OCI-LY7 (cell line): ENCODE measurements around the gene NTPCR. TPM values are rescaled to one million over a fixed set of nuclear protein-coding genes. Genes with fewer than 3 reads are reported as not detected.

Experiments
- BruUV-seq: library from RNA; stranded (reverse); fragments of 400-500 nt; replicated peaks from 2 replicates; lab custom pipeline; 2021; lab: Mats Ljungman, UMichigan
- CTCF ChIA-PET: fragments of 300-600 bp; sonication (Branson Sonifier 250); formaldehyde crosslinking; loops from one replicate; lab custom pipeline; 2022; ENCODE audit warnings: antibody characterized with exemption; ENCODE audit not compliant: unreplicated experiment; lab: Charles Lee
- POLR2A ChIA-PET: fragments of 300-600 bp; sonication (Branson Sonifier 250); formaldehyde crosslinking; loops from one replicate; lab custom pipeline; 2022; ENCODE audit warnings: antibody characterized with exemption; lab: Charles Lee
- DNase-seq: peaks from one replicate; pipeline ENCODE4 v3.0.0-alpha.2; 2015; ENCODE audit warnings: low spot score
- H2AFZ ChIP-seq: fragments of 200-600 bp; sonication (generic), shearing (Covaris generic); 2 replicates; pipeline ENCODE4 v1.6.1; 2014; ENCODE audit warnings: mild to moderate bottlenecking, antibody characterized with exemption, low read length, moderate library complexity
- H3K27ac ChIP-seq: fragments of 200-600 bp; sonication (generic); 2 replicates; pipeline ENCODE4 v1.5.1; 2014; ENCODE audit warnings: mixed run types, low read depth, mild to moderate bottlenecking, moderate library complexity, low read length, inconsistent platforms; ENCODE audit not compliant: poor library complexity, severe bottlenecking
- H3K36me3 ChIP-seq: fragments of 200-600 bp; sonication (generic); 2 replicates; pipeline ENCODE4 v1.6.1; 2014; ENCODE audit warnings: mild to moderate bottlenecking, antibody characterized with exemption, low read length, moderate library complexity, mixed read lengths; ENCODE audit not compliant: insufficient read depth
- H3K4me1 ChIP-seq: fragments of 200-600 bp; sonication (generic); 2 replicates; pipeline ENCODE4 v1.5.1; 2014; ENCODE audit warnings: mild to moderate bottlenecking, low read length; ENCODE audit not compliant: insufficient read depth, poor library complexity, severe bottlenecking
- H3K4me2 ChIP-seq: fragments of 200-600 bp; sonication (generic); 2 replicates; pipeline ENCODE4 v1.6.1; 2014; ENCODE audit warnings: mild to moderate bottlenecking, low read length
- H3K4me3 ChIP-seq: fragments of 200-600 bp; sonication (generic); 2 replicates; pipeline ENCODE4 v1.5.1; 2014; ENCODE audit warnings: mild to moderate bottlenecking, low read depth, low read length; ENCODE audit not compliant: poor library complexity, severe bottlenecking
- H3K79me2 ChIP-seq: fragments of 200-600 bp; sonication (generic); 2 replicates; pipeline ENCODE4 v1.6.1; 2016; ENCODE audit warnings: low read depth, mild to moderate bottlenecking, low read length, moderate library complexity, mixed read lengths; ENCODE audit not compliant: insufficient read depth
- H3K9me2 ChIP-seq: fragments of 200-600 bp; sonication (generic); 2 replicates; pipeline ENCODE4 v1.6.1; 2016; ENCODE audit warnings: mild to moderate bottlenecking, low read length, mixed read lengths; ENCODE audit not compliant: insufficient read depth
- H3K9me3 ChIP-seq: fragments of 200-600 bp; sonication (generic); 2 replicates; pipeline ENCODE4 v1.6.1; 2014; ENCODE audit warnings: mild to moderate bottlenecking, mixed run types, low read length, mixed read lengths
- H4K20me1 ChIP-seq: fragments of 200-600 bp; sonication (generic); 2 replicates; pipeline ENCODE4 v1.6.1; 2014; ENCODE audit warnings: mild to moderate bottlenecking, antibody characterized with exemption, low read length, moderate library complexity, mixed read lengths; ENCODE audit not compliant: insufficient read depth
- EZH2phosphoT487 ChIP-seq: fragments of 200-600 bp; sonication (generic); IDR thresholded peaks from 2 replicates; pipeline ENCODE4 v1.6.1; 2018; ENCODE audit warnings: low read depth, borderline replicate concordance, mild to moderate bottlenecking, mixed run types, antibody characterized with exemption, low read length, moderate library complexity, mixed read lengths
- intact Hi-C: fragments of 100-400 bp; cut with micrococcal nuclease; formaldehyde crosslinking; loops from one replicate; pipeline ENCODE4 v1.10.0; 2022; ENCODE audit not compliant: unreplicated experiment
- total RNA-seq, 2 experiments: library from RNA; depleted of rRNA in 1 of 2; stranded (reverse); fragments of >200 nt in 1 of 2; shearing (Covaris generic) in 1 of 2; gene quantifications; 2 replicates each; pipeline ENCODE4 v1.2.3, GENCODE V29; 2014 to 2022
- TF ChIP-seq, protein P1 (sequence below): fragments of 200-600 bp; sonication (generic); conservative IDR thresholded peaks from 2 replicates; pipeline ENCODE4 v1.5.1; 2014; ENCODE audit warnings: mild to moderate bottlenecking, antibody characterized with exemption, low read length, moderate library complexity, mixed read lengths

Gene NTPCR
- total RNA-seq, 2 experiments from 2014 or later, result 17.3 to 39.1 TPM

DNA sequence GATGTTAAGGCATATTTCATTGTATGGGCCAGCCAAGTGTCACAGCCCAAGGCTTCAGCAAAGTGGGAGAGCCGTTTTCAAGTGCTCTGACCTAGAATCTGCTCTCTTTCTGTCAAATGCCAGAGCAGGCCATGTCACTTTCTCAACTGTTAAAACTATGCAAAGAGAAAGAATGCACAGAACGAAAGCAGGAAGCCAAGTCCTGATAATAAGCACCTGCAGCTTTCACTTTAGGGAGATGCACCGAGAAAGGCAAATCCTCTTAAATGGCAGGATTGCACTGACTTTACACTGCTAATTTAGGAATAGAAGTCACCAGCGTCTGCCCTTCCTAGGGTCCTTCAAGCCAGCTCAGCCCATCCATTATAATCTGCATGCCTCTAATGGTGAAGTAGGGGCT, 49.2 kb upstream of the NTPCR start:
- Histone ChIP-seq H3K27ac (no peak overlapping the region), H3K36me3 (no peaks in the 10 kb centered on the region), H4K20me1 (no peaks in the 10 kb centered on the region), H3K9me2 (no peaks in the 10 kb centered on the region), H3K4me2 (no peak overlapping the region), H3K9me3 (no peaks in the 10 kb centered on the region), H2AFZ (no peak overlapping the region), H3K4me1 (no peaks in the 10 kb centered on the region), H3K79me2 (no peaks in the 10 kb centered on the region), H3K4me3 (no peak overlapping the region)
- TF ChIP-seq, protein P1, sequence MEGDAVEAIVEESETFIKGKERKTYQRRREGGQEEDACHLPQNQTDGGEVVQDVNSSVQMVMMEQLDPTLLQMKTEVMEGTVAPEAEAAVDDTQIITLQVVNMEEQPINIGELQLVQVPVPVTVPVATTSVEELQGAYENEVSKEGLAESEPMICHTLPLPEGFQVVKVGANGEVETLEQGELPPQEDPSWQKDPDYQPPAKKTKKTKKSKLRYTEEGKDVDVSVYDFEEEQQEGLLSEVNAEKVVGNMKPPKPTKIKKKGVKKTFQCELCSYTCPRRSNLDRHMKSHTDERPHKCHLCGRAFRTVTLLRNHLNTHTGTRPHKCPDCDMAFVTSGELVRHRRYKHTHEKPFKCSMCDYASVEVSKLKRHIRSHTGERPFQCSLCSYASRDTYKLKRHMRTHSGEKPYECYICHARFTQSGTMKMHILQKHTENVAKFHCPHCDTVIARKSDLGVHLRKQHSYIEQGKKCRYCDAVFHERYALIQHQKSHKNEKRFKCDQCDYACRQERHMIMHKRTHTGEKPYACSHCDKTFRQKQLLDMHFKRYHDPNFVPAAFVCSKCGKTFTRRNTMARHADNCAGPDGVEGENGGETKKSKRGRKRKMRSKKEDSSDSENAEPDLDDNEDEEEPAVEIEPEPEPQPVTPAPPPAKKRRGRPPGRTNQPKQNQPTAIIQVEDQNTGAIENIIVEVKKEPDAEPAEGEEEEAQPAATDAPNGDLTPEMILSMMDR, result no peak
- no peak for TF ChIP-seq EZH2phosphoT487
- no TSS peak for BruUV-seq
- DNase-seq, result peak; percentile 3
- intact Hi-C loops, result no loop called here
- ChIA-PET POLR2A (no interaction called here), CTCF (no interaction called here)

DNA sequence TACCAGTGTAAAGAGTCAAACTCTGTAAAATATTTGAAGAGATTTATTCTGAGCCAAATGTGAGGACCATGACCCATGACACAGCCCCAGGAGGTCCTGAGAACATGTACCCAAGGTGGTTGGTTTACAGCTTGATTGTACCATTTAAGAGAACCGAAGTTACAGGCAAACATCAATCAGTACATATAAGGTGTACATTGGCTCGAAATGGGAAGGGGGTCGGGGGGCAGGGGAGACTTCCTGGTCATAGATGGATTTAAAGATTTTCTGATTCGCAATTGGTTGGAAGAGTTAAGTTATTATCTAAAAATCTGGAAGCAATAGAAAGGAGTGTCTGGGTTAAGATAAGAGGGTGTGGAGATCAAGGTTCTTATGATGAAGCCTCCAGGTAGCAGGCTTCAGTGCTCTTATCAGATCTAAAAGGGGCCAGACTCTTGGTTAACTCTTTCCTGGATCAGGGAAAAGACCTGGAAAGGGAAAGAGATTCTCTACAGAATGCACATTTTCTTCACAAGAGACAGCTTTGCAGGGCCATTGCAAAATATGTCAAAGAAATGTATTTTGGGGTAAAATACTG, 47.5 kb upstream of the NTPCR start:
- Histone ChIP-seq H3K4me1 (no peaks in the 10 kb centered on the region), H3K79me2 (no peaks in the 10 kb centered on the region), H4K20me1 (no peaks in the 10 kb centered on the region), H3K27ac (no peak overlapping the region), H3K9me3 (no peaks in the 10 kb centered on the region), H3K4me3 (no peak overlapping the region), H3K4me2 (no peak overlapping the region), H3K36me3 (no peaks in the 10 kb centered on the region), H2AFZ (no peak overlapping the region), H3K9me2 (no peaks in the 10 kb centered on the region)
- intact Hi-C loops, result no loop called here
- POLR2A ChIA-PET, result interaction anchor here (1.1 kb wide), 1 partner anchor 15 kb away, joined by 3 read pairs; no protein-coding TSS in a partner anchor
- no peak for DNase-seq
- CTCF ChIA-PET, result no interaction called here
- BruUV-seq, result no TSS peak
- no peak for TF ChIP-seq EZH2phosphoT487
- TF ChIP-seq, protein P1, result no peak

DNA sequence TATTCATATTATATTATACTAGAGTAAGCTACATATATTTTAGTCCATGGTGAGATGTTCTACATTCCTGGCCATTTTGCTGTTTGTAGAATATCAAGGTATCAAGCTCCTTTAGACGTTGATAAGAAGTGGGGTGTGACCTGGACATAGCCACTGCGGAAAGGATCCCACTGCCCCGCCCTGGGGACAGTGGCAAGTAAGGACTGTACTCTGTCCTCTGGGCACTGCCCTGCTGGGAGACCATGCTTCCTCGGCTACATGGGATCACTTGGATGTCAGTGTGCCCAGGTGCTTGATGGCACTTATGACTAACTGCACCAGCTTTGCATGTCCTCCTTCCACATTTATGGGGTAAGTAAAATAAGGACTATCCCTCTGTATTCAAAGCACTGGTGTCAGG, 46.3 kb upstream of the NTPCR start:
- ChIA-PET CTCF (interaction anchor here (0.5 kb wide), 1 partner anchor 231 kb away, joined by 4 read pairs; no protein-coding TSS in a partner anchor), POLR2A (interaction anchor here (1.7 kb wide), 1 partner anchor 10 kb away, joined by 3 read pairs; no protein-coding TSS in a partner anchor)
- intact Hi-C loops, result no loop called here
- Histone ChIP-seq H3K36me3 (no peaks in the 10 kb centered on the region), H2AFZ (no peak overlapping the region), H3K4me3 (no peak overlapping the region), H3K9me3 (no peaks in the 10 kb centered on the region), H3K27ac (no peak overlapping the region), H3K4me1 (no peaks in the 10 kb centered on the region), H3K9me2 (no peaks in the 10 kb centered on the region), H3K79me2 (no peaks in the 10 kb centered on the region), H4K20me1 (no peaks in the 10 kb centered on the region), H3K4me2 (no peak overlapping the region)
- no peak for DNase-seq
- no TSS peak for BruUV-seq
- TF ChIP-seq, protein P1, result no peak
- TF ChIP-seq EZH2phosphoT487, result no peak
